Glomerular endothelial cell (primary cell): ENCODE data around the gene WDR17. TPM values are rescaled to one million over a fixed set of nuclear protein-coding genes. Genes with fewer than 3 reads are reported as not detected.
A peak's percentile ranks its signal among the peaks of the same experiment; 100 is the strongest.

ENCODE experiments used
- DNase-seq: peaks from one replicate; pipeline ENCODE4 v3.0.0-alpha.2; 2011; ENCODE audit warnings: low read depth, low spot score; ENCODE audit errors: extremely low read depth
- total RNA-seq: library from RNA; depleted of rRNA; stranded (reverse); fragments of >200 nt; gene quantifications from 2 replicates; pipeline ENCODE4 v1.2.3, GENCODE V29; 2015

Gene WDR17
- total RNA-seq, 1 donor from 2014 or later, result 0.41 TPM

DNA sequence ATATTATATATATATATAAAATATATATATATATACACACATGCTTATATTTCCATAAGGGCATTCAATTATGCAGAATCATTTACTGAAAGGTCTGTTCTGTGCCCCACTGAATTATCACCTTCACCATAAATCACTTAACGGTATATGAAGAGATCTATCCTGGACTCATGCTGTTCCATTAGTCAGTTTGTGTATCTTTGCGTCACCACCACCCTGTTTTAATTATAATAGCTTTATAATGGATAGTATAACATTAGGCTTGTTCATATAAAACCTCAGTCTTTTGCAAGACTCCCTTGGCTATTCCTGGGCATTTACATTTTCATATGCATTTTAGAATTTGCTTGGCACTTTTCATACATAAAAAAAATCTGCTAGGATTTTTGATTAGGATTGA is 19.1 kb downstream of the WDR17 start:
- no peak for DNase-seq

DNA sequence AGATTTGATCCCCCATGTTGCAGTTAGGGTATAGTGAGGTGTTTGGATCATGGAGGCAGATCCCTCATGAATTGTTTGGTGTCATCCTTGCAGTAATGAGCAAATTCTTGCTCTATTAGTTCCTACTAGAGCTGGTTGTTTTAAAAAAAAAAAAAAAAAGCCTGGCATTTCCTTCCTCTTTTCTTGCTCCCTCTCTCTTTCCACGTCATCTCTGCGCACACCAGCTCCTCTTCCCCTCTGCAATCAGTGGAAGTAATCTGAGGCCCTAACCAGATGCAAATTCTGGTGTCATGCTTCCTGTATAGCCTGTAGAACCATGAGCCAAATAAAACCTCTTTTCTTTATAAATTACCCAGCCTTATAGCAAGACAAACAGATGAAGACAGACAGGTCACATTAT is 24.5 kb downstream of the WDR17 start:
- DNase-seq, result no peak

DNA sequence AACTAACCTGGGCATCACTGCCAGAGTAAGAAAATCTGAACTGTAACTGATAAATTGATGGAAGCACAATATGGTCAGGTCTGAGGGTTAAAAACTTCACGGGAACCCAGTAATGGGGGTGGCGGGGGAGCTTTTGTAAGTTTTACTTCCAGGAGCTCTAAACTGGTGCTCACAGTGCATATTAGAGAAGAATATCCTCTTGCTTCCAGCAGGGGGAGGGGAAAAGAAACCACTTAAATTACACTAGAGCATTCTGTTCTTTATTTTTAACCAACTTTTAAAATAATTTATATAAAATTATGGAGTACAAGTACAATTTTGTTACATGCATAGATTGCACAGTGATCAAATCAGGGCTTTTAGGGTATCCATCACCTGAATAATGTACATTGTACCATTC is 33.7 kb downstream of the WDR17 start:
- DNase-seq, result no peak

DNA sequence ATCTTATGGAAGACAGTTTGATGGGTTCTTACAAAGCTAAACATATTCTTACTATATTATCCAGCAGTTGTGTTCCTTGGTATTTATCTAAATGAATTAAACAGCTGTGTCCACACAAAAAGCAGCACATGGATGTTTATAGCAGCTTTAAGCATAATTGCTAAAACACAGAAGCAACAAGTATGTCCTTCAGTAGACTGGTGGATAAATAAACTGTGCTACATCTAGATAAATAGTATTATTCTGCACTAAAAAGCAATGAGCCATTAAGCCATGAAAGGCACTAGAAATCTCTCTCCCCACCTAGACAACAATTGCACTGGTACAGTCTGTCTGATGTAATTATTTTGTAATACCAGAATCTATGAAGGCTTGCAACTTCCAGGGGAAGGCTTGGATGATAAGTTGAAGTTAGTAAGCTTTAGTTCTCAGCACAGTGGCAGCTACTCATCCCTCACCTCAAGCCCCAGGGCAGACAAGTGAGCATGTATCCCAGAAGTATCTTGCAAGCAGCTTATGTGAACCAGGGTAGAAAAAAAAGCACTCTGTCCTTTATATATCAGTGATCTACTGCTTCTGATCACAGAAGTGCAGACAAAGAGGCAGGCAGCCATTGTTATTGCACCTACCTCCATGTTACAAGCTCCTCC is 36.9 kb downstream of the WDR17 start:
- no peak for DNase-seq

DNA sequence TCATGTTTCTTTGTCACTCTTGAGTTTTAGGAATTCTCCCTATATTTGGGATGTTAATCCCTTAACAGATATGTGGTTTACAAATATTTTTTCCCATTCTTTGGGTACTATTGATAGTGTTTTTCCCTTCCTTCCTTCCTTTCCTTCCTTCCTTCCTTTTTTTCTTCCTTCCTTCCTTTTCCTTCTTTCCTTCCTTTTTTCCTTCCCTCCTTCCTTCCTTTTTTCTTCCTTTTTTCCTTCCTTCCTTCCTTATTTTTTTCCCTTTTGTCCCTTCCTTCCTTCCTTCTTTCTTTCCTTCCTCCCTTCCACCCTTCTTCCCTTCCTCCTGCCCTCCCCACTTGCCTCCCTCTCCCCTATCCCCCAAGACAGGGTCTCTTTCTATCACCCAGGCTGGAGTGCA is 42.1 kb downstream of the WDR17 start:
- DNase-seq, result no peak

DNA sequence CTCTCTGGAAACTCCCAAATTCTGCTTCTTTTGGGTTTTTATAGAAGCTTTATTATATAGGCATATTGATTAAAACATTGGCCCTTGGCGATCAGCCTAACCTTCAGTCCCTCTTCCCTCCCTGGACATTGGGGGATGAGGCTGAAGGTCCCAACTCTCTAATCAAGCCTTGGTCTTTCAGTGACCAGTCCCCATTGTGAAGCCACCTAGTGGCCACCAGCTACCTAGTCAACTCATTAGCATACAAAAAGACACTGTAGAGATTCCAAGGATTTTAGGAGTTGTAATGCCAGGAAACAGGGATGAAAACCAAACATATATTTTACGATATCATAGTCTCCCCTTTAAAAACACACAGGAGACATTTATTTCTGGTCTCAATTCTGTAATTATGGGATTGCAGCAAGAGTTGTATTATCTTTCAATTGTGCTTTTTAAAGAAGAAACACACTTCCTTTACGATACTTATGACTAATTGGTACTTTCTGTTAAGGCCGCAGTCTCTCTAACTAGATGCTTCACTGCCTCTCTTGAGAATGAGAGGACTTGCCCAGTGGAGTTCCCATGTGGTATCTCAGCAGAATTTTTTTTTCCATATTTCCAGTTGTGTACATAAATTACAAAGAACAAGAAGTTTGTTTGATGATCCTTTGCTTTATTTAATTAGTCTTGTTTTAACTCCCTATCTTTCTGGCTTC is 58.2 kb downstream of the WDR17 start:
- peak; percentile 7 for DNase-seq

DNA sequence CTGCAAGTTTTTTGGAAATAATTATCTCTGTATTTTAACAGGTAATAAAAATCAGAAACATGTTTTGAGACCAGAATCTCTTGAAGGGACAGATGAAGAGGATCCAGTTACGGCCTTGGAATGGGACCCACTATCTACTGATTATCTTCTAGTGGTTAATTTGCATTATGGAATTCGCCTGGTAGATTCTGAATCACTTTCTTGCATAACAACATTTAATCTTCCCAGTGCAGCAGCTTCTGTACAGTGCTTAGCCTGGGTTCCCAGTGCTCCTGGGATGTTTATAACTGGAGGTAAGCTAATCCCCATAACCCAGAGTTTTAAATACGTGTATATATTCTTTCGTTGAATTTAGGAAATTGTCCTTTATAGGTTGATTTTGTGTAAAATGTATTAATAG is 59.4 kb downstream of the WDR17 start:
- no peak for DNase-seq

DNA sequence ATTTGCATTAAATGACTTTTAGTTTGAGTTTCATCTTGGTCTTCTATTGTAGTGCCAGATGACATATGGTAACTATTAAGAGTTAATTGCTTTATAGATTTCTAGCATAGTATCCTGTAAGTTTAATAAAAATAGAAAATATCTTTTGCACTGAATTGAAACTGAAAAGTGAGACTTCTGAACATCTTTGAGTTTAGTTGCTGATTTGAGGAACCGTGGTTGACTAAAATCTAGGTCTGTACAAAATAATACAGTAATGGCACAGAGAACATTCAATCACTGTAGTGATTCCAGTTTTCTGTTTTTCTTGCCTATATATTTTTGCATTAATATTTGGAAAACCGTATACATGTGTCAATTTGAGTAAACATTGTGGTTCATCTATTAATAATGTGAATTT is 69.0 kb downstream of the WDR17 start:
- DNase-seq, result no peak

DNA sequence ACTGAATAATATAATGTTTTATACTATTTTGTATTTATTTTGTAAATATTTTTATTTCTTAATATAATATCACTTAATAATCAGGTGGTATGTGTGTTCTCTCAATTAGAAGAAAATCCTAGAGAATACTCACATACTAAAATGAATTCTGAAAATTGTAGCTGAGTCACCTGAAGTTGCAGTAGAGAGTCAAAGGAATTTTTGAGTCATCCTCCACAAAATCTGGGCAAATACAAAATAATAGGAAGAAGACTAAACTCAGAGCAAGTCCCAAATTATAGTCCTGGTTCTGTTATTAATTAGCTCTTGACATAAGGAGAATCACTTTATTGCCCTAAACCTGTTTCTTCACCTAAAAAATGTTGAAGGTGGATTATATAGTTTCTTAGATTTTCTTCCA is 72.0 kb downstream of the WDR17 start:
- no peak for DNase-seq

DNA sequence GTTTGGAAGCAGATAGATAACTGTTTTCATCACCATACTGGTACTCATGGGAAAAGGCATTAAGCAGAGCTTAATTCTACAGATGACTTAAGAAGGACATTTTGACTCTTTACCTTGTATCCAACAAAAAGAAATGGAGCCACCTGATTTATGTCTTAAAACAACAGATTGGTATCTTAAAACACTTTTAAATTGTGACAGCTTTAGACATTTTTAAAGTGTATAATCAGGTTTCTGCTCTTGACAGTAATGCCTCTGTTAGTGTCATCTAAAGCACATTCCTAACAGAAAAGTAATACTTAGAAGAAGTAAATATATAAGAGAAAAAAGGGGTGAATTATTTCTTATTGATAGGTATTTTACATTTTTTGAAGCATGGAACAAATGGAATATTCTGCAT is 73.9 kb downstream of the WDR17 start:
- no peak for DNase-seq

DNA sequence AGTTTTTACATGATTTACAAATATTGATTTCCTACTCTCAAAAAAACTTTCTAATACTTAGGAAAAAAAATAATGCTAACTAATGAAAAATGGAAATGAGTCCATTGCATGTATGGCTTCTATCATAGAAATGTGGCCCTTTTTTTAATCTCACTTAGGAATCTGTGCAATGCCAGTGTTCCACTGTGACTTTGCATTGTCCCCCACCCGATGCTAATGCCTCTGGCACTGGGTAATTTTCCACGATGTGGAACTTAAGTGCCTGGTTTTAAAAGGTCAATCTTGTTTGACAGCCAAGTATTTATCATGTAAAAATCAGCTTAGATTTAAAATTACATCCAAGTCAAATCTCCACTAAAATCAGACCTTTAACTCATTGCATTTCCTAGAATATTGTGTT is 76.6 kb downstream of the WDR17 start:
- no peak for DNase-seq

DNA sequence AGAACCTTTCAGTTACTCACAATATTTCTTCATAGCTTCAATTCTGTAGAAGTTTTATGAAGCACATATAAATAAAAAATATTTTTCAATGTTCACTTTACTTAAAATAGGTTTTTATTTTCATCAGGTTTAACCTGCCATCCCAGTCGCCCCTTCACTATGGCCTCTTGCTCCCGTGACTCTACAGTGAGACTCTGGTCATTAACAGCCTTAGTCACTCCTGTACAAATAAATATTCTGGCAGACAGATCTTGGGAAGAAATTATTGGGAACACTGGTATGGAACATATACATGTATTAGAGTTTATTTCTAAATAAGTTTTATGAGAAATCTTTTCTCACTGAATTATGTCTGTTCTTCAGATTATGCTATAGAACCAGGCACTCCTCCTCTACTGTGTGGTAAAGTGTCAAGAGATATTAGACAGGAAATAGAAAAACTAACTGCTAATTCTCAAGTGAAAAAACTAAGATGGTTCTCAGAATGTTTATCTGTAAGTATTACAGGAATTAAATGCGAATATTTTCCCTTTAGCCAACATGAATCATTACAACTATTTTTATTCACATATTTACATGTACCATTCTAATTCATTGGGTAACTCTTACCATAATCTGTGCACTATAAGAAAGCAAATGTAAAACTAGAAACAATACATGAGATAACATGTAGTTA is 84.2 kb downstream of the WDR17 start:
- DNase-seq, result no peak

DNA sequence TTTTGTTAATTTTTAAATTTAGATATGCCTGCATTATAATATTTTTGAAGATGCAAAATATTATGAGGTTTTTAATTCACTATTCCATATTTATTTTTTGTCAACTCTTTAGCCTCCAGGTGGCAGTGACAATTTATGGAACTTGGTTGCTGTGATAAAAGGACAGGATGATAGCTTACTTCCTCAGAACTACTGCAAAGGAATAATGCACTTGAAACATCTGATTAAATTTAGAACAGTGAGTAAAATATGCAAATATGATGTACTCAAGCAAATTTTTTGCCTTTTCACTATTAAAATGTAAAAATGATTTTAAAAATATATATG is 84.7 kb downstream of the WDR17 start:
- no peak for DNase-seq

DNA sequence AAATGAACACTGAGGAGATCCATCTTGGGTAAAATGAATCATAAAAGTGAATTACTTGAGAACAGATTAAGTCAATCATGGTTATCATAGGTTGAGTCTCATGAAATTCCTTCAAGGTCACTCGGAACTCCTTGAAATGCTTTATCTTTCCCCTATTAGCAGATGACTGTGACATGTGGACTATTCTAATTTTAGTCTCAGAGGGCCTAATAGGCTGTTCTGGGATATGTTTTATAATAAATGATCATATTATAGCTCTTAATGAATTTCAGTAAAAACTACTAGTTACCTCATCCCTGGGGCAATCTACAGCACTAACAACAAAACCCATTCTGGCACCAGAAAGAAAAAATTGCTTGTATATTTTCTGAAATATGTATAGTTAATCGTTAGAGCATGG is 85.1 kb downstream of the WDR17 start:
- no peak for DNase-seq

DNA sequence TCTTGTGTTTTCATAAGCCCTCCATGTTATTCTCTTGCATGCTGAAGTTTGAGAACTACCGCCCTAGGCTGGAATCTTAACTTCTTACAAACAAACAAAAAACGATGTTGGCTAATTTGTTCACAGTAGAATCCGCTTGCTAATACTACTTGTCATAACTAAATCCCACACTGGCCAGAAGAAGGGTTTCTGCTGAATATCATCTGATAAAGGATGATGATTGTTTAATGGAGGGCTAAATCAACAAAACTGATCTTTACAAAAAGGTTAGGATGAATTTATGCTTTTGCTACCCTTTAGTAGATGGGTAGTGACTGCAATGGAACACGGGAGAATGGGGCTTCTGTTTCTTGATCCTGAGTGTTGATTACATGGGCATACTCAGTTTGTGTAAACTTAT is 87.5 kb downstream of the WDR17 start:
- DNase-seq, result no peak

DNA sequence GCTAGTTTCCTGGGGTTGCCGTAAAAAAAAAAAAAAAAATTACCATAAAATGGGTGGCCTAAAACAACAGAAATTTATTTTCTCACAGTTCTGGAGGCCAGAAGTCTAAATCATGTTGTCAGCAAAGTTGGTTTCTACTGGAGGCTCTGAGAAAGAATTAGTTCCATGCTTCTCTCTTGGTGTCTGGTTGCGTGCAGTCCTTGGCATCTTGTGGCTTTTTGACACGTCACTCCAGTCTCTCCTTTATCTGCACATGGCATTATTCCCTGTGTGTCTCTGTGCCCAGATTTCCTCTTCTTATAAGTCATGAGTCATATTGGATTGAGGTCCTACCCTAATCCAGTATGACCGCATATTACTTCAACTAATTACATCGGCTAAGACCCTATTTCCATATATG is 91.0 kb downstream of the WDR17 start:
- DNase-seq, result no peak

DNA sequence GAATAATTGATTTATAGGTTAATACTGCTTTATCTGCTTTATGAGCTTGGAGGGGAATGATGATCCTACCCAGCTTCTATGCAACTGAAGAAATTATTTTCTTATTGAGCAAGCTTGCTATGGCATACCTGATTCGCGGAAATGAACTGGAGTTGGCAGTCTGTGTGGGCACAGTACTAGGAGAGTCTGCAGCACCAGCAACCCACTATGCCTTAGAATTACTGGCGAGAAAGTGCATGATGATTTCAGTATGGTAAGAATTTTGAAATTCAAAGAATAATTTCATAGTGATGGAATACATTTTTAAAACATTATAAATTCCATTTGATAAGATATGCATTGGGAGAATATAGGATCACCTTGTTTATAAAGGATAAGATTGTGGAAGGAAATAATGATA is 97.4 kb downstream of the WDR17 start:
- no peak for DNase-seq

DNA sequence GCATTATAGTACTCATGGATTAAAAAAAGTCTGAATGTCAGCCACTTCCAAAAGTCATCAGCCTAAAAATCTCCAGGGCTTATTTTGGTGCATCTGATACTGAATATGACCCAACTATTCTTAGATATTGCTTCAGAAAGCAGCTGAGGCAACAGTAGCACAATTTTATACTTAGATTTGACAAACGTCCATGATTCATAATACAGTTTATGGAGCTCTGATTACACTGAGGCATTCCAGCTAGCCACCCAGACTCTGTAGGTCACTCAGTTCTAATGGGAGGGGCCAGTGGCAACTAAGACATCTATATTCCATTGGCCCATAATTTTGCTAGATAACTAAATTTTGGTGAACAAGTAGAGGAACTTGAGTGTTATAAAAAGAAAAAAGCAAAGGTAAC is 119.4 kb downstream of the WDR17 start:
- DNase-seq, result no peak

DNA sequence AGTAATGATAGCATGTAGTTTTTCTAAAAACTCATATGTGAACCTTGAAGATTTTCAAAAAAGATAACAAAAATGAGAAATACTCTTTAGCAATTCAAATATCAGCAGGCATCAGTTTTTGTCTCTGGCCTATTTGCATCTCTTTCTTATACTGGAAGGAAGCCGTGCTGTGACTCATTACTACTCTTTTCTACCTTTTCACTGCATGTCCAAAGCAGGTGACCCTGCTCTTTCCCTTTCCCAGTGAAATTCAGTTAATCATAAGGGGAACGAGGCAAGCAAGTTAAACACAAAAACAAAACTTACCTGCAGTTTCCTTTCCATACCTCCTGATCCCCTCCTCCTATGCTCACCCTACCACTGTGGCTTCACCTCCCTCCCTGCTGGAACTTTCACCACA is 120.4 kb downstream of the WDR17 start:
- no peak for DNase-seq

DNA sequence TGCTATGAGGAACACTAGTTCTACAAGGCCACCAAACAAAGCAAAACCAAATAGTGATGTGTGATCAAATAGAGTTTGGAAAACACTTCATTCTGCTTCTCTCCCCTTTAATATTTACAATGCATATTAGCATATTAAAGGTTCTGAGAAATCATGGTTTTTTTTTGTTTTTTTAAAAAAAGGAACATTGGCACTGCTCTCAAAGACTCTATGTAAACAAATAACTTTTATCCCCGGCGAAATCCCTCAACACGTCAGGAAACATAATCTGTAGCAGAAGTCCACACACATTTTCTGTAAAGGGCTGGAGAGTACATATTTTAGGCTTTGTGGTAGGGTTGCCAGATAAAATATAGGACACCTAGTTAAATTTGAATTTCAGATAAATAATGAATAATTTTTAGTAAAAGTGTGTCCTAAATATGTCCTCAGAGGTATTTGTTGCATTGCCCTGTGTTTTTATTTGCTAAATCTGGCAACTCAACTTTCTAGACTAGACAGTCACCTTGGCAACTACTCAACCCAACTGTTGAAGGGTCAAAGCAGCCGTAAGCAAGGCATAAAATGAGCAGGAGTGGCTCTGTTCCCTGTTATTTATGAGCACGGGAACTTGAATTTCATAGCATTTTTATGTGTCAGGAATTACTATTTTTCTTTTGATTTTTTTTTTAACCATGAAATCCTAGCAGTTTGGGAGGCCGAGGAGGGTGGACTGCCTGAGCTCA is 121.2 kb downstream of the WDR17 start:
- DNase-seq, result no peak

DNA sequence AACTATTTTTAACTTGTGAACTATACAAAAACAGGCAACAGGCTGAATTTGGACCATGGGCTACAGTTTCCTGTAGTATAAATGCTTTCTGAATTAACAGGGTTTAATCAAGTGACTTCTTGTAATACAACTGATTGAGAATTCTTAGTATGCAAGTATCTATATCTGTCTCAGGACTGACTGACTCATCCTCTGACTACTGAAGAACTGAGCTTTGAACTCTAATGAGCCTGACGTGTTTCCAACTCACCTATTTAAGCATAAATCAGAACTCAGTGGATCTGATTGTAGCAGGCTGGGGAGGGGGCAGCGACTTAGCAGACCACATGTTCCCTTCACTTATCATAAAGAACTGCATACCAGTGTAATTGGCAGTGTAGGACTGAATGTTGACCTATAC is 122.0 kb downstream of the WDR17 start:
- DNase-seq, result no peak

DNA sequence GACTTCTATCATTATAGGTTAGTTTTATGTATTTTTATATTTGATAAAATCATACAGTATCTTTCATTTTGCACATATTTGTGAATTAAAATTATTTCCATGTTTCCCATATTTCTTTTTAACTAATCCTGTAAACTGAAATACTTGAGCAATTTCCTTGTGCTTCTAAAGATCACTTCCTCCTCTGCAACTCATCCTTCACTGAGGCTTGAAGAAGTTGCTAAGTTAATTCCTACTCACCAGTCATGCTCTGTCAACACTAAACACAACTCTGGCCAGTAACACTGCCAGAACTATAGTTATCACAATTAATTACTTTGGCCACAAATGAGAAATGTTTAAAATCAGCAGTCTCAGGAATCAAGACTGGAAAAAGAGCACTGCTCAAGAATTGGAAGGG is 123.0 kb downstream of the WDR17 start:
- no peak for DNase-seq
